GM12892 (cell line): Measurements from ENCODE around the gene SH3BP5L.

Source experiments
- DNase-seq: peaks from one replicate; pipeline ENCODE4 v3.0.0; 2011; ENCODE audit not compliant: insufficient read length
- FAIRE-seq: peaks from 2 replicates; lab custom pipeline; 2011; peaks lifted over from hg19 to GRCh38; lab: Jason Lieb, UNC
- POLR2A ChIP-seq: IDR thresholded peaks from 2 replicates; pipeline ENCODE4 v1.6.1; 2011; ENCODE audit warnings: low read depth, low read length, control low read depth
- POLR2AphosphoS5 ChIP-seq: IDR thresholded peaks from 2 replicates; pipeline ENCODE4 v1.6.1; 2011; ENCODE audit warnings: low read depth, low read length, control low read depth
- TAF1 ChIP-seq: IDR thresholded peaks from 2 replicates; pipeline ENCODE4 v1.6.1; 2011; ENCODE audit warnings: low read depth, mild to moderate bottlenecking, control low read depth, low read length, borderline replicate concordance

SH3BP5L gene

GRCh38 chr1:248848602-248849001, 22.9 kb upstream of the SH3BP5L start:
- FAIRE-seq, result no peak

DNA sequence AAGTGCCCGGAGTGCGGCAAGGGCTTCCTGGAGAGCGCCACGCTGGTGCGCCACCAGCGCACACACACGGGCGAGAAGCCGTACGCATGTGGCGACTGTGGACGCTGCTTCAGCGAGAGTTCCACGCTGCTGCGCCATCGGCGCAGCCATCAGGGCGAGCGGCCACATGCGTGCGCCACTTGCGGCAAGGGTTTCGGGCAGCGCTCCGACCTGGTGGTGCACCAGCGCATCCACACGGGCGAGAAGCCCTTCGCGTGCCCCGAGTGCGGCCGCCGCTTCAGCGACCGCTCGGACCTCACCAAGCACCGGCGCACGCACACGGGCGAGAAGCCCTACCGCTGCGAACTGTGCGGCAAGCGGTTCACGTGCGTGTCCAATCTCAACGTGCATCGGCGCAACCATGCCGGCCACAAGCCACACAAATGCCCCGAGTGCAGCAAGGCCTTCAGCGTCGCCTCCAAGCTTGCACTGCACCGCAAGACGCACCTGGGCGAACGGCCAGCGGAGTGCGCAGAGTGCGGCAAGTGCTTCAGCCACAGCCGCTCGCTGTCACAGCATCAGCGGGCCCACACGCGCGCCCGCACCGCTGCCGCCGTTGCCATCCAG, 22.3 kb upstream of the SH3BP5L start:
- no peak for FAIRE-seq
- TF ChIP-seq POLR2A, result no peak
- TF ChIP-seq POLR2AphosphoS5, result no peak
- no peak for TF ChIP-seq TAF1

More at GRCh38 chr1:248848602-248849001, 22.9 kb upstream of the SH3BP5L start:
- TF ChIP-seq TAF1 (no peak), POLR2AphosphoS5 (no peak), POLR2A (no peak)
- DNase-seq, result no peak

DNA sequence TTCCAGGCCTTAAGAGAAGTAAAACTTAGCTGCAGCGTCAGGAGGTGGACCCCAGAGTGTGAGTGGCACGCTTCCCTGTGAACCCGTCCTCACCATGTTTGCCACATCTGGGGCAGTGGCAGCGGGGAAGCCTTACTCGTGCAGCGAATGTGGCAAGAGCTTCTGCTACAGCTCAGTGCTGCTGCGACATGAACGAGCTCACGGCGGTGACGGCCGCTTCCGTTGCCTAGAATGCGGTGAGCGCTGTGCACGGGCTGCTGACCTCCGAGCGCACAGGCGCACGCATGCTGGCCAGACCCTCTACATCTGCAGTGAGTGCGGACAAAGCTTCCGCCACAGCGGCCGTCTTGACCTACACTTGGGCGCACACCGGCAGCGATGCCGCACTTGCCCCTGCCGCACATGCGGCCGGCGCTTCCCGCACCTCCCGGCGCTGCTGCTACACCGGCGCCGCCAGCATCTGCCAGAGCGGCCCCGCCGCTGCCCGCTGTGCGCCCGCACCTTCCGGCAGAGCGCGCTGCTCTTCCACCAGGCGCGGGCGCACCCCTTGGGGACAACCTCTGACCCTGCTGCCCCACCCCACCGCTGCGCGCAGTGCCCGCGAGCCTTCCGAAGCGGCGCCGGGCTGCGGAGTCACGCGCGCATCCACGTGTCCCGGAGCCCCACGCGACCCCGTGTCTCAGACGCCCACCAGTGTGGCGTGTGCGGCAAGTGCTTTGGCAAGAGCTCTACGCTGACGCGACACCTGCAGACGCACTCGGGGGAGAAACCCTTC, 21.7 kb upstream of the SH3BP5L start:
- TF ChIP-seq POLR2A (no peak), POLR2AphosphoS5 (no peak), TAF1 (no peak)

More for the DNA sequence above, 22.3 kb upstream of the SH3BP5L start:
- DNase-seq, result no peak

DNA sequence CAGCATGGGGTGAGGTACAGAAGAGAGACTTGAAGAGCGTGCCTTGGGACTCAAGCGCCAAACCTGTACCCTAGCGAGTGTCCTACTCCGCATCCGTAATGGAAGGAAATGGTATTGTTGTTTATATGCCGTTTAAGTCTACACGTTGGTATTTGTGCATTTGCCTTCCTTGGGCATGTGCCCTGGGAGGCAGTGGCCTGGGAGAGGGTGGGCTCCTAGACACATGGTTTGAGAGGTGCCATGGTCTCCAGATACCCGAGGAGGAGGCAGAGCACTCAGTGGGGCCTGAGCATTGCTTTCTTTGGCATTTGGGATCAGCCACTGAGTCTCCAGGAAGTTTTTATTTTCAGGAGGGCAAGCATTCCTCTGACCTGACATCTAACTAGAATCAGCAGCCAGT, 18.8 kb upstream of the SH3BP5L start:
- DNase-seq (no peak), FAIRE-seq (no peak)
- TF ChIP-seq POLR2A (no peak), POLR2AphosphoS5 (no peak), TAF1 (no peak)

More for the DNA sequence above, 21.7 kb upstream of the SH3BP5L start:
- DNase-seq, result no peak
- no peak for FAIRE-seq

DNA sequence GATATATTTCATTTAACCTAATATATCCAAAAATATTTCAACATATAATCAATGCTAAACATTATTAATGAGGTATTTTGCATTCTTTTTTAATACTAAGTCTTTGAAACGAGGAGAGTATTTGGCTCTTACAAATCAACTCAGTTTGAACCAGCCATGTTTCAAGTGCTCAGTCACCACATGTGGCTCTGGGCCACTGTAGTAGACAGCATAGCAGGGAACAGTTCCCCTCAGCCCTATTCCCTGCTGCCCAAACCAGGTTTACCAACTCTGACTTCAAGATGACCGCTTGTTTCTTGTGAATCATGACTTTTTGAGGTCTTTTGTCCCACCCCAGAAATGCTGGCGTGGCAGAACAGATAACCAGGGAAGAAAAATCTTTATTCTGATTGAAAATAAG, 18.0 kb upstream of the SH3BP5L start:
- DNase-seq (no peak), FAIRE-seq (no peak)
- no peak for TF ChIP-seq TAF1
- no peak for TF ChIP-seq POLR2AphosphoS5
- TF ChIP-seq POLR2A, result no peak

DNA sequence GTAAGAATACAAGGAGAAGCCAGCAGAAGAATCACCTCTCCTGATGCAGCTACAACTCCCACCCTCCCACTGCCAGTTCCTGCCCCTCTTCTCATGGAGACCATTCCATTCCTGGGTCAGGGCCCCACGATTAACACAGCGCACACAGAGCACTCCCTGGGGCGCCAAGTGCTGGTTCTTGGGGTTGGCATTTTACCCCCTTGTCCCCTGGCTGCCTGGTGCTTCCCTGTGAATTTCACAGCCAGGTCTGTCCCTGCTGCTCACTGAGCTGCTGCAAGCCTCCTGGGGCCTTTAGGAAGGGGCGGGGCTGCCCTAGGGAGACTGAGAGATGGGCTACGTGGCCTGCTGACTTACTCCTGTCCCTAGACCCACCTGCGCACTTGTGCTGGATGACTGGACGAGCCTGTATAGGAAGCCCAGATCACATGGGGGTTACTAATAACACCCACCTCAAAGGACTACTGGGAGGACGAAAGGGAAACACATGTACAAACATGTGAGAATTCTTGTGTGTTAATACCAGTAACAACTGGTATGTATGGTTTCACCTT, 17.1 kb upstream of the SH3BP5L start:
- DNase-seq, result no peak
- FAIRE-seq, result peak; percentile 86

GRCh38 chr1:248841702-248842395, 16.1 kb upstream of the SH3BP5L start:
- FAIRE-seq (no peak), DNase-seq (no peak)
- TF ChIP-seq TAF1 (no peak), POLR2A (no peak), POLR2AphosphoS5 (no peak; the same call in 1 of the 2 replicates)

More for the DNA sequence above, 17.1 kb upstream of the SH3BP5L start:
- 0 out of 2 replicates have a peak, but pooled peaks have one; percentile 30 for TF ChIP-seq POLR2A
- no peak for TF ChIP-seq POLR2AphosphoS5

DNA sequence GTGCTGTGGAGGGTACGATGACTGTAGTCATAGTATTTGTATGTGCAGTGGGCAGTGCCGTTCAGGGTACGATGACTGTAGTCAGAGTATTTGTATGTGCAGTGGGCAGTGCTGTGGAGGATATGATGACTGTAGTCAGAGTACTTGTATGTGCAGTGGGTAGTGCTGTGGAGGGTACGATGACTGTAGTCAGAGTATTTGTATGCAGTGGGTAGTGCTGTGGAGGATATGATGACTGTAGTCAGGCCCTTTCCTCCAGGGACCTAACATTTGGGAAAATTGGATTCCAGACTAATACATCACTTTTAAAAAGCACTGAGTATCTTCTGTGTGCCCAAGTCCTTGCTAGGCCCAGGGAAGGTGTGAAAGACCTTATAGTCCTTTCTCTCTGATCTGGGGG, 15.2 kb upstream of the SH3BP5L start:
- DNase-seq (no peak), FAIRE-seq (peak; percentile 40)
- TF ChIP-seq POLR2AphosphoS5, result no peak
- no peak for TF ChIP-seq POLR2A
- TF ChIP-seq TAF1, result no peak

- DNase-seq, result no peak
- no peak for FAIRE-seq
- TF ChIP-seq POLR2A (no peak), TAF1 (no peak), POLR2AphosphoS5 (no peak)
These were observed 13.4 kb upstream of the SH3BP5L start for GRCh38 chr1:248839168-248839555.

DNA sequence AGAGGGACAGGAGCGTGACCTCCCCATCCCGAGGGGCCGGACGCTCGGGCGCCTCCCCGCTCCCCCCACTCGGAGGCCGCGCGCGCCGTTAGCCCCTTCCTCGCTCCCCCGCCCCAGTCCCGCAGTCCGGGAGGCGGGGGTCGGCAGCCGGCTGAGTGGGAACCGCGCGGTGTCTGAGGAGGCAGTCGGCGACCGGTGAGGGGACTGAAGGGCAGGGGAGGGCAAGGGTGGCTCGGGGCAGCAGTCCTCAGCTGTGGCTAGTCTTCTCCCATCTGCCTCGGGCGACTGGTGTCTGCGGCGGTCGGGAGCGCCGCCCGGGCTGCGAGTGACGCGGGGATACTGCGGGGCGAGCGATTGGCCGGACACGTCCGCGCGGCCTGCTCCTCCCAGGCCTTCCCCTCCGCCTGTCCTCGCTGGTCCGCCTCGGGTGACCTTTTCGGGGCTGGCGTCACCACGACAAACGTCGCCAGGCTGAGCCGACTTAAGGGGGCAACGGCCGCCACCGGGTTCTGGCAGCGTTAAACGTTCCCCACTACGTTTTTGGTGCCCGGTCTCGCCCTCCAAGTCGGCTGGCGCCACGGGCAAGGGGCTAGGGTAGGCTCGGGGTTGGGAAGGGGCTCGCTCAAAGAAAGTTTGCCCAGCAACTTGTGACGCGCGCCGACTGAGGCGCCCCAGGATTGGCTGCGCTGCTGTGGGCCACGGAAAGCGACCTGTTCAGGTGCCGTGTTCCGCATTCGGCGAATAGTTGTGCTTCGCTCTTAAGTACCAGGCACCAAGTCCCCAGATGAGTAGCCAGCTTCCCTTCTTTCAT, 12.8 kb upstream of the SH3BP5L start:
- TF ChIP-seq TAF1 (peak; percentile 90), POLR2A (peak; percentile 68), POLR2AphosphoS5 (peak; percentile 55; the same call in 1 of the 2 replicates)
- FAIRE-seq, result peak; percentile 88
- peak; percentile 72 for DNase-seq
